Endothelial cell (in vitro differentiated cells): ENCODE results near the gene TTLL9. TPM values are rescaled to one million over a fixed set of nuclear protein-coding genes. Genes with fewer than 3 reads are reported as not detected.

Experiments used
- DNase-seq: peaks from one replicate; pipeline ENCODE4 v3.0.0; 2021; ENCODE audit warnings: low spot score
- H3K27ac Mint-ChIP-seq: one replicate; pipeline ENCODE4 v1.8.0; 2021; ENCODE audit warnings: mixed read lengths, inconsistent platforms; ENCODE audit not compliant: unreplicated experiment
- H3K27me3 Mint-ChIP-seq: one replicate; pipeline ENCODE4 v1.8.0; 2021; ENCODE audit warnings: mild to moderate bottlenecking, moderate library complexity, mixed read lengths, inconsistent platforms; ENCODE audit not compliant: unreplicated experiment
- H3K36me3 Mint-ChIP-seq: one replicate; pipeline ENCODE4 v1.8.0; 2021; ENCODE audit warnings: mild to moderate bottlenecking, low read depth, mixed read lengths, inconsistent platforms; ENCODE audit not compliant: unreplicated experiment
- H3K4me1 Mint-ChIP-seq: one replicate; pipeline ENCODE4 v1.8.0; 2021; ENCODE audit warnings: mild to moderate bottlenecking, mixed read lengths, inconsistent platforms; ENCODE audit not compliant: unreplicated experiment
- H3K4me3 Mint-ChIP-seq: one replicate; pipeline ENCODE4 v1.8.0; 2021; ENCODE audit warnings: mild to moderate bottlenecking, mixed read lengths, inconsistent platforms; ENCODE audit not compliant: unreplicated experiment
- H3K9me3 Mint-ChIP-seq: one replicate; pipeline ENCODE4 v1.8.0; 2021; ENCODE audit warnings: mixed read lengths, inconsistent platforms; ENCODE audit not compliant: unreplicated experiment
- CTCF ChIP-seq: fragments of 200-600 bp; sonication (generic); IDR thresholded peaks from one replicate; pipeline ENCODE4 v1.5.0; 2021; ENCODE audit warnings: antibody characterized with exemption; ENCODE audit not compliant: unreplicated experiment
- total RNA-seq: library from RNA; stranded (reverse); fragmentation: NEBNext Ultra II Directional; extraction: Animal tissue kit (Norgen Biotek cat#: 25700); gene quantifications from one replicate; pipeline ENCODE4 v1.2.1, GENCODE V29; 2021; ENCODE audit not compliant: unreplicated experiment

The TTLL9 gene
- total RNA-seq, 1 donor from 2014 or later, result 0.46 TPM

GRCh38 chr20:31896049-31896448 is 25.6 kb downstream of the TTLL9 start:
- H3K4me3 Mint-ChIP-seq, result no peak overlapping the region
- DNase-seq, result no peak

DNA sequence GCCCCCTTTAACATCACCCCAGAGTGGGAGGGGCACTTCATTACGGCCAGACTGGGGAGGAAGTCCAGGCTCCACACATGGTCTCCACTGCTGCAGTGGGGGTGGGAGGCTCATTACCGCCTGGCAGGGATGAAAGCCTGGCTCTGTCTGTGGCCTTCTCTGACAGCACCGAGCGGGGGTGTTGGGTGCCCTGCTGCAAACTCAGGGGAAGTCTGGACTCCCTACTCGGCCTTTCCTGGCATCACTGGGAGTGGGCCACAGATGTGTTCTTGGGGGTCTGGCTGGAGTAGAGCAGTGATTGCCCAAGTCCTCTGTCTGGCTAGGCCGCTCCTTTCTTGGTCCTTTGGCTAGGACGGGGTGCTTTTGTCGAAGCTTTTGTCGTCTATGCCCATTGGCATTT is 27.1 kb downstream of the TTLL9 start:
- H3K27ac Mint-ChIP-seq, result no peak overlapping the region
- H3K4me1 Mint-ChIP-seq, result no peaks in the 10 kb centered on the region
- no peak for DNase-seq
- H3K36me3 Mint-ChIP-seq, result no peaks in the 10 kb centered on the region
- H3K4me3 Mint-ChIP-seq, result no peak overlapping the region
- H3K9me3 Mint-ChIP-seq, result no peaks in the 10 kb centered on the region
- no peak for TF ChIP-seq CTCF
- no peaks in the 10 kb centered on the region for H3K27me3 Mint-ChIP-seq

More at GRCh38 chr20:31896049-31896448, 25.6 kb downstream of the TTLL9 start:
- Mint-ChIP-seq H3K9me3 (no peaks in the 10 kb centered on the region), H3K27ac (no peak overlapping the region), H3K27me3 (no peaks in the 10 kb centered on the region), H3K36me3 (no peaks in the 10 kb centered on the region), H3K4me1 (no peaks in the 10 kb centered on the region)
- no peak for TF ChIP-seq CTCF

DNA sequence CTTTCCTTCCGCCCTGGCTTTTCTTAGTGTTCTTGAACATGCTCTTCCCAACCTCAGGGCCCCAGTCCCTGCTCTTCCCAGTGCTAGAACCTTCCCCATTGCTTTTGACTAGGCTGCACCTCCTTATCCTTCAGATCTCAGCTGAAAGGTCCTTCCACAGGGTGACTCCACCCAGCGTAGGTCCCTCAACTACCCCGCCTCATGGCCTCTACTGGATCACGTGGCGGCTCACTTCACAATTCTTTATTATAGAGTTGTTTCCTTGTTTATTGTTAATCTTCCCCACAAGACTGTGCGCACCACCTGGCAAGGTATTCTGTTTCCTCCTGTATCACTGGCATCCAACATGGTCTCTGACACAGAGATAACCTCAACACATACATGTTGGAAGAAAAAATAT is 31.2 kb downstream of the TTLL9 start:
- DNase-seq, result no peak

GRCh38 chr20:31903627-31904386 is 33.4 kb downstream of the TTLL9 start:
- no peak overlapping the region for H3K27ac Mint-ChIP-seq
- H3K27me3 Mint-ChIP-seq, result peaks cover 6% of the 10 kb centered on the region
- no peaks in the 10 kb centered on the region for H3K9me3 Mint-ChIP-seq
- peaks cover 2% of the 10 kb centered on the region for H3K36me3 Mint-ChIP-seq
- TF ChIP-seq CTCF, result peak; percentile 13
- no peak for DNase-seq
- no peak overlapping the region for H3K4me3 Mint-ChIP-seq
- H3K4me1 Mint-ChIP-seq, result no peaks in the 10 kb centered on the region

More for the DNA sequence above, 31.2 kb downstream of the TTLL9 start:
- no peak for TF ChIP-seq CTCF
- H3K27me3 Mint-ChIP-seq, result peaks cover 3% of the 10 kb centered on the region
- H3K36me3 Mint-ChIP-seq, result no peaks in the 10 kb centered on the region
- H3K27ac Mint-ChIP-seq, result no peak overlapping the region
- H3K4me1 Mint-ChIP-seq, result no peaks in the 10 kb centered on the region
- no peak overlapping the region for H3K4me3 Mint-ChIP-seq
- no peaks in the 10 kb centered on the region for H3K9me3 Mint-ChIP-seq

- no peak overlapping the region for H3K27ac Mint-ChIP-seq
- peaks cover 3% of the 10 kb centered on the region for H3K36me3 Mint-ChIP-seq
- no peaks in the 10 kb centered on the region for H3K4me1 Mint-ChIP-seq
- no peaks in the 10 kb centered on the region for H3K9me3 Mint-ChIP-seq
- peaks cover 9% of the 10 kb centered on the region for H3K27me3 Mint-ChIP-seq
- no peak overlapping the region for H3K4me3 Mint-ChIP-seq
- DNase-seq, result no peak
- no peak for TF ChIP-seq CTCF
Measured at GRCh38 chr20:31906001-31906400, 35.6 kb downstream of the TTLL9 start.
